Mesendoderm (in vitro differentiated cells): ENCODE results near the gene KIF1A.

ENCODE experiments used
- DNase-seq: peaks from one replicate; pipeline ENCODE4 v3.0.0; 2013
- H2AK5ac ChIP-seq: 2 replicates; pipeline ENCODE4 v1.6.1; 2013; ENCODE audit warnings: low read length, inconsistent platforms
- H2BK120ac ChIP-seq: 2 replicates; pipeline ENCODE4 v1.6.1; 2013; ENCODE audit warnings: low read depth, mild to moderate bottlenecking, low read length, moderate library complexity, mixed read lengths
- H2BK15ac ChIP-seq: replicated peaks from 2 replicates; pipeline ENCODE4 v1.6.1; 2013; ENCODE audit warnings: low read depth, mild to moderate bottlenecking, moderate library complexity
- H2BK5ac ChIP-seq: 2 replicates; pipeline ENCODE4 v1.6.1; 2013; ENCODE audit warnings: low read length, inconsistent platforms
- H3K18ac ChIP-seq: 2 replicates; pipeline ENCODE4 v1.6.1; 2013; ENCODE audit warnings: mild to moderate bottlenecking, low read length, mixed read lengths
- H3K23ac ChIP-seq: one replicate; pipeline ENCODE4 v1.6.1; 2013; ENCODE audit warnings: low read length
- H3K27ac ChIP-seq: 2 replicates; pipeline ENCODE4 v1.5.1; 2013; ENCODE audit warnings: low read depth, mild to moderate bottlenecking, inconsistent platforms, low read length, moderate library complexity
- H3K27me3 ChIP-seq: 2 replicates; pipeline ENCODE4 v1.6.1; 2013; ENCODE audit warnings: low read length, control low read depth, mild to moderate bottlenecking, inconsistent platforms; ENCODE audit not compliant: insufficient read depth, poor library complexity
- H3K36me3 ChIP-seq: 2 replicates; pipeline ENCODE4 v1.6.1; 2013; ENCODE audit warnings: low read length, inconsistent platforms; ENCODE audit not compliant: control insufficient read depth, insufficient read depth
- H3K4ac ChIP-seq: one replicate; pipeline ENCODE4 v1.6.1; 2013; ENCODE audit warnings: low read depth, mild to moderate bottlenecking, low read length, moderate library complexity
- H3K4me1 ChIP-seq: 2 replicates; pipeline ENCODE4 v1.6.1; 2013; ENCODE audit warnings: low read depth, low read length, inconsistent platforms; ENCODE audit not compliant: control insufficient read depth
- H3K4me2 ChIP-seq: 2 replicates; pipeline ENCODE4 v1.6.1; 2013; ENCODE audit warnings: low read length
- H3K4me3 ChIP-seq: 2 replicates; pipeline ENCODE4 v1.5.1; 2013; ENCODE audit warnings: mild to moderate bottlenecking, low read length
- H3K56ac ChIP-seq: one replicate; pipeline ENCODE4 v1.6.1; 2013; ENCODE audit warnings: low read length
- H3K79me1 ChIP-seq: 2 replicates; pipeline ENCODE4 v1.6.1; 2013; ENCODE audit warnings: low read length, inconsistent platforms
- H3K79me2 ChIP-seq: 2 replicates; pipeline ENCODE4 v1.6.1; 2013; ENCODE audit warnings: mild to moderate bottlenecking, low read length; ENCODE audit not compliant: control insufficient read depth, insufficient read depth
- H3K9ac ChIP-seq: 2 replicates; pipeline ENCODE4 v1.6.1; 2013; ENCODE audit warnings: low read length, inconsistent platforms
- H4K5ac ChIP-seq: one replicate; pipeline ENCODE4 v1.6.1; 2013; ENCODE audit warnings: low read length
- H4K8ac ChIP-seq: one replicate; pipeline ENCODE4 v1.6.1; 2013; ENCODE audit warnings: low read depth, mild to moderate bottlenecking, control low read depth, low read length, moderate library complexity
- WGBS: extraction: QIAGEN DNeasy Blood & Tissue Kit; methylation state at CpG from one replicate; pipeline ENCODE4 v1.1.7; 2013; ENCODE audit warnings: low lambda C conversion rate, missing lambda C conversion rate; ENCODE audit not compliant: insufficient coverage; ENCODE audit errors: extremely low coverage; 5-methylcytosine and 5-hydroxymethylcytosine counted together

KIF1A gene

DNA sequence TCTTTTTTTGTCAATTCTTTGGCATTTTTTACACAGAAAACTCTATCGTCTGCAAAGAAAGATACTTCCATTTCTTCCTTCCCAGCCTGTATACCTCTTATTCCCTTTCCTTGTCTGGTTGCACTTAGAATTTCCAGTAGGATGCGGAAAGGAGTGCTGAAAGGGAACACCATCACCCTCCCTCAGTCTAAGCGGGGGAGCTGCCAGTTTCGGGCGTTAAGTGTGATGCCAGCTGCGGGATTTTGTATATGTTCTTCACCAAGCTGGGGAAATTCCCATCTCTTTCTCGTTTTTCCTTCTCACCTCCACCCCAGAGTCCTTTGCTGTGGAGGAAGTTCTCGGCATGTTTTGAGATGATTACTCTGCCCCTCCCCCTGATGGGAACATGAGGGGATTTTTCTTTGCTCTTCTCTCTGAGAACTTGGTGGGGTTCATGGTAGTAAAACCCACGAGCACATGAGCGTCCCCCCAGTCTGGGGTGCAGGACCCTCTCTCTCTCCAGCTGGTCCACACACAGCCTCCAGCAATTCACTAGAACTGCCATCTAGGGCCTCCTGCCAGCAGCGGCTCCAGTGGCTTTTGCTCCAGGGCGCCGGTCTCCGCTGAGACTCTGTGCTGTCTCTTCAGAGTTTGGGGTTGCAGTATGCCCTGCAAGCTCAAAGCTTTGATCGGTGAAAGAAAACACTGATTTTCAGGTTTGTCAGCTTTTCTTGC, 112.8 kb downstream of the KIF1A start:
- no peak overlapping the region for H3K27ac ChIP-seq
- H3K36me3 ChIP-seq: no peaks in the 10 kb centered on the region
- peak; percentile 26 for DNase-seq
- WGBS: no CpG with 5 or more reads among the region's 15 CpGs
- no peak overlapping the region for H3K56ac ChIP-seq
- H3K79me2 ChIP-seq: no peaks in the 10 kb centered on the region
- no peak overlapping the region for H3K18ac ChIP-seq
- H3K4me3 ChIP-seq: no peak overlapping the region
- H2BK120ac ChIP-seq: no peak overlapping the region
- no peak overlapping the region for H2BK5ac ChIP-seq
- no peak overlapping the region for H3K9ac ChIP-seq
- no peaks in the 10 kb centered on the region for H3K79me1 ChIP-seq
- no peak overlapping the region for H3K4me2 ChIP-seq
- H2BK15ac ChIP-seq: no peak overlapping the region
- H4K8ac ChIP-seq: no peak overlapping the region
- no peak overlapping the region for H4K5ac ChIP-seq
- no peaks in the 10 kb centered on the region for H3K4me1 ChIP-seq
- H3K23ac ChIP-seq: no peak overlapping the region
- no peak overlapping the region for H3K4ac ChIP-seq
- H2AK5ac ChIP-seq: no peak overlapping the region
- H3K27me3 ChIP-seq: no peaks in the 10 kb centered on the region

DNA sequence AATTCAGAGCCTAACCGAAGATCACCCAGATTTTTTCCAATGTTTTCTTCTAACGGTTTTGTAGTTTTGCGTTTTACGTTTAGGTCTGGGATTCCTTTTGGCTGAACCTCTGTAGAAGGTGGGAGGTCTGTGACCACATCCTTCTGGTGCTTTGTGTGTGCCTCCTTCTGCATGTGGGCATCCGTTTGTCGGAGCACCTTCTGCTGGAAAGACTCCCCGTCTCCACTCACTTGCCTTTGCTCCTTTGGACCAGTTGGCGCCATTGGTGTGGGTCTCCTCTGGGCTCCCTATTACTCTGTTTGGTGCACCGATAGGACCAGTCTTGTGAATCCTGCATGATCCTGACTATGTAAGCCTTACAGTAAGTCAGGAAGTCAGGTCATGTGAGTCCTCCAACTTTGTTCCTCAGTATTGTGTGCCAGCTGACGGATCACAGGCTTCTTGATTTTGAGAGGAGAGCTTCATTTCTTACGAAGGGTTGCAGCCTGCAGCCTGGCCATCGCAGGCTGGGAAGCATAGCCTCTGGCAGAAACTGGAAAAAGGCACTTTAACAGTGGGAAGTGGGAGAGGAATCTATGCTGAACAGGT, 114.7 kb downstream of the KIF1A start:
- WGBS: no CpG with 5 or more reads among the region's 12 CpGs
- Histone ChIP-seq H3K79me2 (no peaks in the 10 kb centered on the region), H2BK5ac (no peak overlapping the region), H3K9ac (no peak overlapping the region), H3K4me2 (no peak overlapping the region), H3K18ac (no peak overlapping the region), H2BK15ac (no peak overlapping the region), H3K4me3 (no peak overlapping the region), H3K56ac (no peak overlapping the region), H3K4ac (no peak overlapping the region), H3K23ac (no peak overlapping the region), H3K36me3 (no peaks in the 10 kb centered on the region), H4K5ac (no peak overlapping the region), H2BK120ac (no peak overlapping the region), H3K27me3 (no peaks in the 10 kb centered on the region), H3K79me1 (no peaks in the 10 kb centered on the region), H3K27ac (no peak overlapping the region), H3K4me1 (no peaks in the 10 kb centered on the region), H2AK5ac (no peak overlapping the region), H4K8ac (no peak overlapping the region)
- DNase-seq: no peak

DNA sequence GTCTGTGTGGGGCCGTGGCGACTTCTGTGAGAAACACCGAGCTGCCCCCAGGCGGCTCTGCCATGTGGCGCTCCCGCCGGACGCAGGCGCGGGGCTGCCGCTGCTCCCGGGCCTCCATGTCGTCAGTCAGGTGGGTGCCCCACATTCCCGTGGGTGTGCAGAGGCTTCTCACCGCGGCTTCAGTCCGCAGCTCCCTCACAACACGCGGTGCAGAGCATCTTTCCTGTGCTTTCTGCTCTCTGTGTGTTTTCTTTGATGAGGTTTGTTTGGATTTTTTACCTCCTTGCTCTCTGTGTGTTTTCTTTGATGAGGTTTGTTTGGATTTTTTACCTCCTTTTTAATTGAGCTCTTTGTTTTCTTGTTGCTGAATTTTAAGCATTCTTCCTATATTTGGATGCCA, 115.4 kb downstream of the KIF1A start:
- no peak overlapping the region for H2AK5ac ChIP-seq
- no peak overlapping the region for H4K8ac ChIP-seq
- H3K27ac ChIP-seq: no peak overlapping the region
- H3K79me2 ChIP-seq: no peaks in the 10 kb centered on the region
- H4K5ac ChIP-seq: no peak overlapping the region
- no peak overlapping the region for H3K4ac ChIP-seq
- H2BK15ac ChIP-seq: no peak overlapping the region
- no peaks in the 10 kb centered on the region for H3K4me1 ChIP-seq
- no peak overlapping the region for H2BK5ac ChIP-seq
- no peak overlapping the region for H3K18ac ChIP-seq
- no peak for DNase-seq
- H3K36me3 ChIP-seq: no peaks in the 10 kb centered on the region
- no peak overlapping the region for H3K9ac ChIP-seq
- no CpG with 5 or more reads among the region's 19 CpGs for WGBS
- no peak overlapping the region for H3K23ac ChIP-seq
- H3K4me2 ChIP-seq: no peak overlapping the region
- H3K79me1 ChIP-seq: no peaks in the 10 kb centered on the region
- no peaks in the 10 kb centered on the region for H3K27me3 ChIP-seq
- H3K56ac ChIP-seq: no peak overlapping the region
- no peak overlapping the region for H2BK120ac ChIP-seq
- no peak overlapping the region for H3K4me3 ChIP-seq

DNA sequence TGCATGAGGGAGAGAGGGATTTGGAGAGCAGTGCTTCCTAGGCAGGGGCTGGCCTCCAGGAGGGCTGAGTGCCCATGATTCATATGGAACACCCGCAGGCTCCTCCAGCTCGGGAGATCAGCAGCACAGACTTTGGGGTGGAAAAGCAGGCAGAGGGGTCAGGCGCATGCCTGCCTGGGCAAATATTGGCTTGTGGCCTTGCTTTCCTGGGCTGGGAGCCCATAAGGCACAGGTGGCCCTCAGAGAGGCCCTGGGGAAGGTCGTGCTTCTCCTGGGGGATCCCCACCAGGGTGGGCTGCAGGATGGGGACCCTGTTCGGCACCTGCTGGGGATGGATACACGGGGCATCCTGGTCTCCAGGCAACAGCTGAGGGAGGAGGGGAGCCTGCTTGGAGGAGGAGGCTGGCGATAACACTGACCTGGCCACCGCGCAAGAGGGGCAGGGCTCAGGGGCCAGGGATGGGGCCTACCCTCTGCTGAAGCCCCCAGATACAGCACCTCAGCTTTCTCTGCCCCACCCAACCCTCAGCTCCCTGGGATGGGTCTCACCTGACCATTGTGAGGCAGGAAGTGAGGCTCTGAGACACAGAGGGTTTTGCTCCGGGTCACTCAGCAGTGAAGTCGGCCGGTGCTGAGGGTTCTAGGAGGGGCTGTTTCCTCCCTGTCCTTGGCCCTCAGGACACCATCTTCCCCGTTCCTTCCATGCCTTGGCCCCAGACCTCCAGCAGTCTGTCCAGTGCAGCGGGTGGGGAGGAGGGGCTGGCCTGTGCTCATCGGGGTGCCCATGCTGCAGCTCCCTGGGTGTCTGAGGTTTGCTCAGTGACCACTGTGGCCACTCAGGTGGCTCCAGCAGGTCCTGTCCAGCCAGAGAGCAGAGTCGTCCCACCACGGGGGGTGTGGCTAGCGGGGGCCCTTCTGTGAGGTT, 116.3 kb downstream of the KIF1A start:
- Histone ChIP-seq H2BK15ac (no peak overlapping the region), H3K56ac (no peak overlapping the region), H3K79me1 (no peaks in the 10 kb centered on the region), H3K79me2 (no peaks in the 10 kb centered on the region), H2BK120ac (no peak overlapping the region), H3K27ac (no peak overlapping the region), H3K4ac (no peak overlapping the region), H3K4me2 (no peak overlapping the region), H2AK5ac (no peak overlapping the region), H3K9ac (no peak overlapping the region), H3K4me3 (no peak overlapping the region), H3K23ac (no peak overlapping the region), H3K4me1 (no peaks in the 10 kb centered on the region), H2BK5ac (no peak overlapping the region), H3K27me3 (no peaks in the 10 kb centered on the region), H3K36me3 (no peaks in the 10 kb centered on the region), H4K5ac (no peak overlapping the region), H3K18ac (no peak overlapping the region), H4K8ac (no peak overlapping the region)
- WGBS: no CpG with 5 or more reads among the region's 18 CpGs
- no peak for DNase-seq

DNA sequence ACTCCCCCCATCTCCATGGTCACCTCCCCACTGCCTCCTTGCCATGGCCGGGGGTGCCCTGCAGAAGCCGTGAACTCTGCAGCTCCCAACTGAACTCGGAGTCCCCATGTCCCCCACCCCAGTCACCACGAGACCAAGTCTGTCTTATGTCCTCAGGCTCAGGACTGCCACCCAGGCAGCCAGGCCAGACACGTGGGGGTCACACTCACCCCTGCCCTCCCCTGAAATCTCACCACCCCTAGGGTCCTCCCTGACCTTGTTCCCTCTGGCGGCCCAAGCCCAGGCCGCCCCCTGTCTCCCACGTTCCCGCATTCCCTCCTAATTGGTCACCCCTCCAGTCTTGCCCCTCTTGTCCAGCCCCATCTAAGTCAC, 117.4 kb downstream of the KIF1A start:
- no peaks in the 10 kb centered on the region for H3K36me3 ChIP-seq
- no peak overlapping the region for H3K18ac ChIP-seq
- H3K4me2 ChIP-seq: no peak overlapping the region
- no CpG with 5 or more reads among the region's 9 CpGs for WGBS
- H2AK5ac ChIP-seq: no peak overlapping the region
- H2BK5ac ChIP-seq: no peak overlapping the region
- H4K8ac ChIP-seq: no peak overlapping the region
- no peak overlapping the region for H3K9ac ChIP-seq
- H3K4ac ChIP-seq: no peak overlapping the region
- no peaks in the 10 kb centered on the region for H3K27me3 ChIP-seq
- no peak overlapping the region for H3K27ac ChIP-seq
- no peak overlapping the region for H3K4me3 ChIP-seq
- H3K79me1 ChIP-seq: no peaks in the 10 kb centered on the region
- H4K5ac ChIP-seq: no peak overlapping the region
- no peak overlapping the region for H2BK120ac ChIP-seq
- H3K79me2 ChIP-seq: no peaks in the 10 kb centered on the region
- no peaks in the 10 kb centered on the region for H3K4me1 ChIP-seq
- DNase-seq: no peak
- H2BK15ac ChIP-seq: no peak overlapping the region
- H3K23ac ChIP-seq: no peak overlapping the region
- H3K56ac ChIP-seq: no peak overlapping the region
